Kidney (tissue), 14 donors: ENCODE results near the gene C2CD3. TPM values are rescaled to one million over a fixed set of nuclear protein-coding genes. Genes with fewer than 3 reads are reported as not detected.
A peak's percentile ranks its signal among the peaks of the same experiment; 100 is the strongest.

Experiments
- DNase-seq, 5 donors: peaks; one replicate each; pipeline ENCODE4 v3.0.0-alpha.2; 2013 to 2020
- FAIRE-seq: peaks from 2 replicates; lab custom pipeline; 2012; peaks lifted over from hg19 to GRCh38; lab: Jason Lieb, UNC
- H3K27ac ChIP-seq, 2 donors: one replicate each; pipeline ENCODE4 v1.7.0; 2013; ENCODE audit warnings: low read depth in 2 of 2, low read length in 2 of 2, inconsistent platforms in 1 of 2
- H3K27me3 ChIP-seq: one replicate; pipeline ENCODE4 v1.7.1; 2013; ENCODE audit warnings: low read length, inconsistent platforms; ENCODE audit not compliant: control insufficient read depth, insufficient read depth
- H3K36me3 ChIP-seq, 3 donors: one replicate each; pipeline versions ENCODE4 v1.7.0 to v1.7.1; 2013; ENCODE audit warnings: low read length in 3 of 3, control low read depth in 1 of 3, inconsistent platforms in 1 of 3; ENCODE audit not compliant: insufficient read depth in 3 of 3, control insufficient read depth in 2 of 3
- H3K4me1 ChIP-seq, 3 donors: one replicate each; pipeline versions ENCODE4 v1.7.0 to v1.7.1; 2013; ENCODE audit warnings: low read length in 3 of 3, inconsistent platforms in 1 of 3, low read depth in 1 of 3; ENCODE audit not compliant: control insufficient read depth in 2 of 3, insufficient read depth in 2 of 3
- H3K4me3 ChIP-seq, 3 donors: one replicate each; pipeline versions ENCODE4 v1.7.0 to v1.8.1; 2013; ENCODE audit warnings: low read length in 3 of 3, control low read depth in 1 of 3, inconsistent platforms in 1 of 3
- H3K9ac ChIP-seq, 3 donors: one replicate each; pipeline versions ENCODE4 v1.7.0 to v1.7.1; 2013; ENCODE audit warnings: low read length in 3 of 3, control low read depth in 1 of 3, inconsistent platforms in 1 of 3
- H3K9me3 ChIP-seq, 3 donors: one replicate each; pipeline versions ENCODE4 v1.7.0 to v1.7.1; 2013; ENCODE audit warnings: low read length in 3 of 3, control low read depth in 1 of 3, inconsistent platforms in 1 of 3; ENCODE audit not compliant: control insufficient read depth in 2 of 3, insufficient read depth in 1 of 3
- CTCF ChIP-seq: IDR thresholded peaks from 3 replicates; pipeline ENCODE4 v1.5.1; 2012; ENCODE audit warnings: mild to moderate bottlenecking, moderate library complexity, borderline replicate concordance; ENCODE audit not compliant: insufficient read depth; ENCODE audit errors: extremely low read depth
- intact Hi-C: fragments of 100-400 bp; cut with DNase I; formaldehyde crosslinking; loops from one replicate; pipeline ENCODE4 v1.11.1; 2022
- polyA plus RNA-seq: library from polyadenylated mRNA; stranded (reverse); fragments of 350-450 nt; fragmentation: Illumina TruSeq; extraction: RNeasy Lipid Tissue Mini Kit (QIAGEN cat#74804); gene quantifications from one replicate; pipeline ENCODE4 v1.2.3, GENCODE V29; 2014; ENCODE audit warnings: low read depth, low replicate concordance; ENCODE audit not compliant: insufficient read depth
- total RNA-seq: library from RNA; stranded (reverse); fragmentation: NEBNext Ultra II Directional; extraction: Animal tissue kit (Norgen Biotek cat#: 25700); gene quantifications from one replicate; pipeline ENCODE4 v1.2.1, GENCODE V29; 2021
- donor health status: control.
- donor health status: control.
- donor health status: control.
- donor health status: control.
- donor health status: control.
- donor health status: DM: yes; HTN: yes; CAD: no.
- donor health status: Normal renal cell carcinoma (clear cell type).

Gene C2CD3
- total and polyA plus RNA-seq, 2 donors from 2014 or later = 5.6 to 28.7 TPM

- peak overlapping the region; percentile 67 to 93 for H3K27ac ChIP-seq
- no peaks in the 10 kb centered on the region for H3K36me3 ChIP-seq
- no peaks in the 10 kb centered on the region for H3K9me3 ChIP-seq
- no peaks in the 10 kb centered on the region for H3K27me3 ChIP-seq
- H3K9ac ChIP-seq = peak overlapping the region in 2 of 3 donors; percentile 79 to 86
- H3K4me3 ChIP-seq = peak overlapping the region; percentile 59 to 93 (median 89)
- peaks cover 0 to 9% (median 6%) of the 10 kb centered on the region in 3 donors for H3K4me1 ChIP-seq
- TF ChIP-seq CTCF = no peak
- DNase-seq = peak; percentile 94 to 97 (median 96)
- intact Hi-C loops = no loop called here
- no peak for FAIRE-seq
Observed at GRCh38 chr11:73982990-73983740, 187.6 kb downstream of the C2CD3 start.

DNA sequence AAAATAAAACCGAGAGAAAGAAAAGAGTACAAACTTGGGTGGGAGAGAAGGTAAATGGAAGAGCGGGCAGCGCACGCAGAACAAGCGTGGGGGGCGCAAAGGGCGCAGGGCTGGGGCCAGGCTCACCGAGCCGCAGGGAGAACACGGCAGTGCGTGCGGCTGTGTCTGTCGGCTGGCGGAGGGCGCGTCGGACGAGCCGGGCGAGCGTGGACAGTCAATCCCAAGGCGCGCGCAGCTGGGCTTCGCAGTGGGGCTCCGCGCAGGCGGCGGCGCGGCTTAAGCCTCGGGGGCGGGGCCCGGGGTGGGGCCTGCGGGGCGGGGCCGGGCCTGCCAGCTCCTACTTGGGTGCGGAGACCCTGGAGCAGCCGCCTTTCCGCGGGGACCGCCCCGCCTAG is 188.2 kb downstream of the C2CD3 start, which contains the start of gene UCP2:
Gene UCP2, minus strand, starts transcription at position 249 of the 395 bp plus-strand sequence. CDS start 4,465 bp downstream, outside the sequence.
- no peaks in the 10 kb centered on the region for H3K27me3 ChIP-seq
- FAIRE-seq (no peak), DNase-seq (peak; percentile 87 to 95 (median 91))
- H3K27ac ChIP-seq = peak within 1 kb of the TSS; percentile 67 to 93
- H3K4me1 ChIP-seq = peaks cover 0 to 9% (median 6%) of the 10 kb centered on the region in 3 donors
- H3K9ac ChIP-seq = peak within 1 kb of the TSS; percentile 21 to 86 (median 79)
- H3K9me3 ChIP-seq = no peaks in the 10 kb centered on the region
- no peak for TF ChIP-seq CTCF
- intact Hi-C loops = no loop called here
- no peaks in the 10 kb centered on the region for H3K36me3 ChIP-seq
- peak within 1 kb of the TSS; percentile 59 to 93 (median 89) for H3K4me3 ChIP-seq

GRCh38 chr11:73981051-73981805 is 189.6 kb downstream of the C2CD3 start:
- H3K4me3 ChIP-seq = peak overlapping the region; percentile 44 to 93 (median 64)
- DNase-seq = peak in 2 of 5 donors; percentile 26 to 42
- intact Hi-C loops = no loop called here
- peak overlapping the region in 1 of 3 donors; percentile 21 for H3K9ac ChIP-seq
- H3K9me3 ChIP-seq = no peaks in the 10 kb centered on the region
- H3K4me1 ChIP-seq = peaks cover 0 to 9% (median 6%) of the 10 kb centered on the region in 3 donors
- no peak for FAIRE-seq
- TF ChIP-seq CTCF = no peak
- H3K27ac ChIP-seq = peak overlapping the region; percentile 13 to 59
- H3K36me3 ChIP-seq = peaks cover 0 to 4% (median 0%) of the 10 kb centered on the region in 3 donors
- no peaks in the 10 kb centered on the region for H3K27me3 ChIP-seq
